HG03103 (cell line): ENCODE measurements around the gene CSAG1.
"Not testable (repeated sequence)": the region's sequence is repeated elsewhere in the genome, so short reads cannot be mapped to it uniquely, and the experiment has no call there.

Source experiments
- ATAC-seq: cut with Tn5 transposase; IDR thresholded peaks from one replicate; pipeline ENCODE4 v1.9.1; 2021; ENCODE audit warnings: low read depth; ENCODE audit not compliant: unreplicated experiment

The CSAG1 gene

DNA sequence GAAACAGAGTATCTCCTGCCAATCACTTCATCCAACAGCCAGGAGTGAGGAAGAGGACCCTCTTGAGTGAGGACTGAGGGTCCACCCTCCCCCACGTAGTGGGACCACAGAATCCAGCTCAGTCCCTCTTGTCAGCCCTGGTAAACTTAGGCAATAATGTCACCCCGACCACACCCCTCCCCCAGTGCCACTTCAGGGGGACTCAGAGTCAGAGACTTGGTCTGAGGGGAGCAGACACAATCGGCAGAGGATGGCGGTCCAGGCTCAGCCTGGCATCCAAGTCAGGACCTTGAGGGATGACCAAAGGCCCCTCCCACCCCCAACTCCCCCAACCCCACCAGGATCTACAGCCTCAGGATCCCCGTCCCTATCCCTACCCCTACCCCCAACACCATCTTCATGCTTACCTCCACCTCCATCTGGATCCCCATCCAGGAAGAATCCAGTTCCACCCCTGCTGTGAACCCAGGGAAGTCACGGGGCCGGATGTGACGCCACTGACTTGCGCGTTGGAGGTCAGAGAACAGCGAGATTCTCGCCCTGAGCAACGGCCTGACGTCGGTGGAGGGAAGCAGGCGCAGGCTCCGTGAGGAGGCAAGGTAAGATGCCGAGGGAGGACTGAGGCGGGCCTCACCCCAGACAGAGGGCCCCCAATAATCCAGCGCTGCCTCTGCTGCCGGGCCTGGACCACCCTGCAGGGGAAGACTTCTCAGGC is at the start of gene CSAG1, which contains the start of gene MAGEA12:
CSAG1 (minus strand) TSS at position 461 of the 715 bp plus-strand sequence. CDS start 1,261 bp downstream, outside the sequence.
MAGEA12 (plus strand) TSS at position 497 of the 715 bp plus-strand sequence. CDS start 2,405 bp downstream, outside the sequence.
- ATAC-seq = no peak

DNA sequence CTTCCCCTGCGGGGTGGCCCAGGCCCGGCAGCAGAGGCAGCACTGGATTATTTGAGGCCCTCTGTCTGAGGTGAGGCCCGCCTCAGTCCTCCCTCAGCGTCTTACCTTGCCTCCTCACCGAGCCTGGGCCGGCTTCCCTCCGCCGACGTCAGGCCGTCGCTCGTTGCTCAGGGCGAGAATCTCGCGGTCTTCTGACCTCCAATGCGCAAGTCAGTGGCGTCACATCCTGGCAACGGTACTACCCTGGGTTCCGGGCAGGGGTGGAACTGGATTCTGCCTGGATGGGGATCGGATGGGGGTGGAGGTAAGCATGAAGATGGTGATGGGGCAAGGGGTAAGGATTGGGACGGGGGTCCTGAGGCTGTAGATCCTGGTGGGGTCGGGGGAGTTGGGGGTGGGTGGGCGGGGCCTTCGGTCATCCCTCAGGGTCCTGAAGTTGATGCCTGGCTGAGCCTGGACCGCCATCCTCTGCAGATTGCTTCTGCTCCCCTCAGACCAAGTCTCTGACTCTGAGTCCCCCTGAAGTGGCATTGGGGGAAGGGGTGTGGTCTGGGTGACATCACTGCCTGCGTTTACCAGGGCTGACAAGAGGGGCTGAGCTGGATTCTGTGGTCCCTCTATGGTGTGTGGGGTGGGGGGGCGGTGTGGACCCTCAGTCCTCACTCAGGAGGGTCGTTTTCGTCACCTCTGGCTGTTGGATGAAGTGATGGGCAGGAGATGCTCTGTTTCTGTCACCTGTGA is 36.2 kb upstream of the CSAG1 start, which contains the start of gene MAGEA6:
MAGEA6 (minus strand) TSS at position 141 of the 741 bp plus-strand sequence. CDS start 2,039 bp downstream, outside the sequence.
- not testable (repeated sequence) for ATAC-seq

GRCh38 chrX:152766562-152766961 is 33.0 kb upstream of the CSAG1 start:
- ATAC-seq = not testable (repeated sequence)

DNA sequence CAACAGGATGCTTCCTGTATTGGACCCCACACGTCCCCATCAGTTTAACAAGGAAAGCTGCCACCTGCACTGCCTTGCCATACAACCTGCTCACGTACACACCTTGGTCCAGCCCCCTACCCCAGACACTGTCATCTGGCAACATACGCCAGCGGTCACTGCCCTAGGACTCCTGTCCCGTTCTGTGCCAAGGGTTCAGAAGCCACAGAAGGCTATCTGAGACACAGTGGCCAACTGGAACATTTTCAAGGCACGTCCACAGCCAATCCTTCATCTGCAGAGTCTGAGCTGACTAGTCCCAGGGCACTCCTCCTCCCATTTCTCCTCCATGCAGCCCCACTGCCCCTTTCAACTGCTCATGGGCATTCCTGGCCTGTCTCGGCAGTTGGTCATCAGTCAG is 28.1 kb upstream of the CSAG1 start:
- ATAC-seq = not testable (repeated sequence)

GRCh38 chrX:152759544-152759943 is 26.0 kb upstream of the CSAG1 start:
- ATAC-seq = not testable (repeated sequence)

GRCh38 chrX:152758918-152759317 is 25.4 kb upstream of the CSAG1 start, which contains the start of gene CSAG3:
CSAG3 (plus strand) TSS chrX:152759218.
- not testable (repeated sequence) for ATAC-seq

GRCh38 chrX:152754871-152755270 is 21.4 kb upstream of the CSAG1 start:
- not testable (repeated sequence) for ATAC-seq

DNA sequence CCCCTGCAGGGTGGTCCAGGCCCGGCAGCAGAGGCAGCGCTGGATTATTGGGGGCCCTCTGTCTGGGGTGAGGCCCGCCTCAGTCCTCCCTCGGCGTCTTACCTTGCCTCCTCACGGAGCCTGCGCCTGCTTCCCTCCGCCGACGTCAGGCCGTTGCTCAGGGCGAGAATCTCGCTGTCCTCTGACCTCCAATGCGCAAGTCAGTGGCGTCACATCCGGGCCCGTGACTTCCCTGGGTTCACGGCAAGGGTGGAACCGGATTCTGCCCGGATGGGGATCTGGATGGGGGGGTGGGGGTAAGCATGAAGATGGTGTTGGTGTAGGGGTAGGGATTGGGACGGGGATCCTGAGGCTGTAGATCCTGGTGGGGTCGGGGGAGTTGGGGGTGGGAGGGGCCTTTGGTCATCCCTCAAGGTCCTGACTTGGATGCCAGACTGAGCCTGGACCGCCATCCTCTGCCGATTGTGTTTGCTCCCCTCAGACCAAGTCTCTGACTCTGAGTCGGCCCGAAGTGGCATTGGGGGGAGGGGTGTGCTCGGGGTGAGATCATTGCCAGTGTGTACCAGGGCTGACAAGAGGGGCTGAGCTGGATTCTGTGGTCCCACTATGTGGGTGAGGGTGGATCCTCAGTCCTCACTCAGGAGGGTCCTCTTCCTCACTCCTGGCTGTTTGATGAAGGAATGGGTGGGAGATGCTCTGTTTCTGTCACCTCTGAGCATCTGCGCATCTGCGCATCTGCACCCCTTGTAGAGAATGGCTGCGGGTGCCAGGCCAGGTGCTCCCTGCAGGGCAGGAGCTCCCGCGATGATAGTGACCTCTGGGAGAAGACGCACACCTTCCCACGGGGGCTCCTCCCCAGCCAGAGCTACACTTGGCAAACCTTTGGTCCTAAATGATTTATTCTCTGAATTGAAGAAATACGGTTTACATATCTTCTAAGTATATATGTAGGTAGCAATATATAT is 20.4 kb upstream of the CSAG1 start, which contains the start of gene MAGEA2:
MAGEA2 (minus strand) TSS at position 157 of the 965 bp plus-strand sequence. CDS start 2,479 bp downstream, outside the sequence.
- ATAC-seq = not testable (repeated sequence)

DNA sequence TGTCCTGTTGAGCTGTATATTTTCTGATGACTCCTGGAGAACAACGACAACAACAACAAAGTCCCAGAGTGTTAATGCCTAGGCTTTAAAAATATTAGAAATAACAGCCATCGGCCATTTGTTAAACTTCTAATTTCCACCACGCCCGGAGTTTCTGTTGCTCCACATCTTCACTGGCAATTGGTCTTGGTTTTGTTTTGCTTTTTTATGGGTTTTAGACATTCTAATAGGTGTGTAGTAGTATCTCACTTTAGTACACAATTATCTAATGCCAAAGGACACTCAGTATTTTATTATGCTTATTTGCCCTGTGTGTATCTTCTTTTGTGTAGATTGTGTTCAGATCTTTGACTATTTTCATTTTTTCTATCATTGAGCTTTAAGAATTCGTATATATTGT is 5.0 kb upstream of the CSAG1 start:
- ATAC-seq = no peak

DNA sequence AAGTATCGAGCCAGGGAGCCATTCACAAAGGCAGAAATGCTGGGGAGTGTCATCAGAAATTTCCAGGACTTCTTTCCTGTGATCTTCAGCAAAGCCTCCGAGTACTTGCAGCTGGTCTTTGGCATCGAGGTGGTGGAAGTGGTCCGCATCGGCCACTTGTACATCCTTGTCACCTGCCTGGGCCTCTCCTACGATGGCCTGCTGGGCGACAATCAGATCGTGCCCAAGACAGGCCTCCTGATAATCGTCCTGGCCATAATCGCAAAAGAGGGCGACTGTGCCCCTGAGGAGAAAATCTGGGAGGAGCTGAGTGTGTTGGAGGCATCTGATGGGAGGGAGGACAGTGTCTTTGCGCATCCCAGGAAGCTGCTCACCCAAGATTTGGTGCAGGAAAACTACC is 3.0 kb upstream of the CSAG1 start:
- ATAC-seq = not testable (repeated sequence)

DNA sequence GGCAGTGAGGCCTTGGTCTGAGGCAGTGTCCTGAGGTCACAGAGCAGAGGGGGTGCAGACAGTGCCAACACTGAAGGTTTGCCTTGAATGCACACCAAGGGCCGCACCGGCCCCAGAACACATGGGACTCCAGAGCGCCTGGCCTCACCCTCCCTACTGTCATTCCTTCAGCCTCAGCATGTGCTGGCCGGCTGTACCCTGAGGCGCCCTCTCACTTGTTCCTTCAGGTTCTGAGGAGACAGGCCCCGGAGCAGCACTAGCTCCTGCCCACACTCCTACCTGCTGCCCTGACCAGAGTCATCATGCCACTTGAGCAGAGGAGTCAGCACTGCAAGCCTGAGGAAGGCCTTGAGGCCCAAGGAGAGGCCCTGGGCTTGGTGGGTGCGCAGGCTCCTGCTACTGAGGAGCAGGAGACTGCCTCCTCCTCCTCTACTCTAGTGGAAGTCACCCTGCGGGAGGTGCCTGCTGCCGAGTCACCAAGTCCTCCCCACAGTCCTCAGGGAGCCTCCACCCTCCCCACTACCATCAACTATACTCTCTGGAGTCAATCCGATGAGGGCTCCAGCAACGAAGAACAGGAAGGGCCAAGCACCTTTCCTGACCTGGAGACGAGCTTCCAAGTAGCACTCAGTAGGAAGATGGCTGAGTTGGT is 2.5 kb upstream of the CSAG1 start:
- no peak for ATAC-seq

GRCh38 chrX:152735101-152735500 is 1.6 kb upstream of the CSAG1 start:
- ATAC-seq = no peak

DNA sequence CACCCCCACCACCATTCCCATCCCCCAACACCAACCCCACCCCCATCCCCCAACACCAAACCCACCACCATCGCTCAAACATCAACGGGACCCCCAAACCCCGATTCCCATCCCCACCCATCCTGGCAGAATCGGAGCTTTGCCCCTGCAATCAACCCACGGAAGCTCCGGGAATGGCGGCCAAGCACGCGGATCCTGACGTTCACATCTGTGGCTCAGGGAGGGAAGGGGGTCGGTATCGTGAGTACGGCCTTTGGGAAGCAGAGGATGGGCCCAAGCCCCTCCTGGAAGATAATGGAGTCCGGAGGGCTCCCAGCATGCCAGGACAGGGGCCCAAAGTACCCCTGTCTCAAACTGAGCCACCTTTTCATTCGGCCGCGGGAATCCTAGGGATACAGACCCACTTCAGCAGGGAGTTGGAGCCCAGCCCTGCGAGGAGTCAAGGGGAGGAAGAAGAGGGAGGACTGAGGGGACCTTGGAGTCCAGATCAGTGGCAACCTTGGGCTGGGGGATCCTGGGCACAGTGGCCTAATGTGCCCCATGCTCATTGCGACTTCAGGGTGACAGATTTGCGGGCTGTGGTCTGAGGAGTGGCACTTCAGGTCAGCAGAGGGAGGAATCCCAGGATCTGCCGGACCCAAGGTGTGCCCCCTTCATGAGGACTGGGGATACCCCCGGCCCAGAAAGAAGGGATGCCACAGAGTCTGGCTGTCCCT is 780 bp upstream of the CSAG1 start:
- ATAC-seq = not testable (repeated sequence)

DNA sequence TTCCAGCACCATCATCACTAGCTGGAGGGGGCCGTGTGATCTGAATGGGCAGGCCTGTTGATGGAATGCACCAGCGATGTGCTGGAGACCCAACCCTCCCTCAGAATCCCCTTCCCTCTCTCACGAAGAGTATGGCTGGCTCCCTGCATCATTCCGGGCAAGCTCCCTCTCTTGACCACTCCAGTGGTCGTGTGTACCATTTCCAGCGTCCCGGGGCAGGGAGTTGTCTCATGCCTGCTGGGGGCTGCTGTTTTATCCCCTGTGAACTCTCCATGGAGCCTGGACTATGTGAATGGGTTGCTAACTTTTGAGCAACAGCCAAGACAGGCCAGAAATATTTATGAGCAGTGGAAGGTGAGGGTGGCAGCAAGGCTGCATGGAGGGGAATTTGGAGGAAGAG is 8.1 kb downstream of the CSAG1 start:
- no peak for ATAC-seq

GRCh38 chrX:152713815-152714787 is 19.4 kb downstream of the CSAG1 start, which contains the start of gene MAGEA2B:
MAGEA2B (plus strand) TSS chrX:152714628; CDS start chrX:152717107, 2,479 bp downstream.
- ATAC-seq = not testable (repeated sequence)

DNA sequence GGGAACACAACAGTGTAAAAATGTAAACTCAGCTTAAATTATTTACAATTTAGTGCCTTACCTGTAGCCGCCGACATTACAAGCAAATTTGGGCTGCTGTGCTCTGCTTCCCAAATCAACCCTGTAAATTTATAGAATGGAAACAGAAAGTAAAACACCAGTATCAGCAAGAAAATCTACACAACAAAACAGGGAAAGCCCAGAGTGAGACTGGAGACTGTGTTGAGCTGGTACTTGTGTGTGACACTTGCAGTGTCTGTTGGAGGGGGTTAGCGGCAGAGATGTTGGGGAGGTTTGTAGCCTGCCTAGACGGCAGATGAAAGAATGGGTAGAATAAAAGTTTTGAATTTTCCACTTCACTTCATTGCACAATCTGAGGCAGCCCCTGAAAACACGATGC is 20.3 kb downstream of the CSAG1 start:
- ATAC-seq = not testable (repeated sequence)

DNA sequence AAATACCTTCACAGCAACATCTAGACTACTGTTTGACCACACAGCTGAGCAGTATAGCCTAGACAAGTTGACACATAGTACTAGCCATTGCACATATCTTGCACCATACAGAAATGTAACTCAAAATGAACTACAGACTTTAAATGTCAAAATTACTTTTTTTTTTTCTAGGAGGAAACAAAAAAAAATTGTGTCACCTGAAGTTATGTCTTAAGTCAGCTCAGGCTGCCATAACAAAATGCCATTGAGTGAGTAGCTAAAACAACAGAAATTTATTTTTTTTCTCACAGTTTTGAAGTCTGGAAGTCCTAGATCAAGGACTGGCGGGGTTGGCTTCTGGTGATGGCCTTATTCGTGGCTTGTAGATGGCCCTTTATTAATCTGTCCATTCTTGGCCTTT is 24.3 kb downstream of the CSAG1 start, which contains the start of gene CSAG2:
CSAG2 (minus strand) TSS at position 101 of the 400 bp plus-strand sequence. CDS start 161 bp downstream, outside the sequence.
- ATAC-seq = not testable (repeated sequence)
